ENCODE data around the gene EPHB1. TPM values are rescaled to one million over a fixed set of nuclear protein-coding genes. Genes with fewer than 3 reads are reported as not detected.

The EPHB1 gene
- total RNA-seq, 1 donor = 1.3 TPM

DNA sequence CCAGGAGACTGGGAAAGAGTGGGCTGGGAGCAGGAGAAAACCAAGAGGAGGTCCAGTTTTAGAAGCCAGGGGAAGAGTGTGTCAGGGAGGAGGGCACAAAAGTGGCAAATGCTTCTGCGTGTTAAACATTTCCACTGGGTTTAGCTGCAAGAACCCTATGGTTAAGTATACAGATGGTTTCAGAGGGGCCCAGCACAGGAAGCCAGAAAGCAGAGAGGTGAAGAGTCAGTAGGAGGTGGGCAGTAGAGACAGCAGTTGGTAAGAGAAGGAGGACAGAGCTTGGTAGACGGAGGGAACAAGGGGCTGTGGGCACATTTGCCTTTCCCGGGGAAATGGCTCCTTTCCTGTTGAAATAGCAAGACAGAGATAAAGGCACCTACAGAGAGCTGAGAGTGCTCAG, 133.8 kb downstream of the EPHB1 start:
- H3K4me3 ChIP-seq (ENCODE audit: low read depth, low read length) = no peak overlapping the region
- DNase-seq (ENCODE audit: low read depth) = no peak
- TF ChIP-seq, protein P1, sequence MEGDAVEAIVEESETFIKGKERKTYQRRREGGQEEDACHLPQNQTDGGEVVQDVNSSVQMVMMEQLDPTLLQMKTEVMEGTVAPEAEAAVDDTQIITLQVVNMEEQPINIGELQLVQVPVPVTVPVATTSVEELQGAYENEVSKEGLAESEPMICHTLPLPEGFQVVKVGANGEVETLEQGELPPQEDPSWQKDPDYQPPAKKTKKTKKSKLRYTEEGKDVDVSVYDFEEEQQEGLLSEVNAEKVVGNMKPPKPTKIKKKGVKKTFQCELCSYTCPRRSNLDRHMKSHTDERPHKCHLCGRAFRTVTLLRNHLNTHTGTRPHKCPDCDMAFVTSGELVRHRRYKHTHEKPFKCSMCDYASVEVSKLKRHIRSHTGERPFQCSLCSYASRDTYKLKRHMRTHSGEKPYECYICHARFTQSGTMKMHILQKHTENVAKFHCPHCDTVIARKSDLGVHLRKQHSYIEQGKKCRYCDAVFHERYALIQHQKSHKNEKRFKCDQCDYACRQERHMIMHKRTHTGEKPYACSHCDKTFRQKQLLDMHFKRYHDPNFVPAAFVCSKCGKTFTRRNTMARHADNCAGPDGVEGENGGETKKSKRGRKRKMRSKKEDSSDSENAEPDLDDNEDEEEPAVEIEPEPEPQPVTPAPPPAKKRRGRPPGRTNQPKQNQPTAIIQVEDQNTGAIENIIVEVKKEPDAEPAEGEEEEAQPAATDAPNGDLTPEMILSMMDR (IDR thresholded peaks at IDR 0.05; ENCODE audit: insufficient read depth, low read depth, low read length) = no peak

DNA sequence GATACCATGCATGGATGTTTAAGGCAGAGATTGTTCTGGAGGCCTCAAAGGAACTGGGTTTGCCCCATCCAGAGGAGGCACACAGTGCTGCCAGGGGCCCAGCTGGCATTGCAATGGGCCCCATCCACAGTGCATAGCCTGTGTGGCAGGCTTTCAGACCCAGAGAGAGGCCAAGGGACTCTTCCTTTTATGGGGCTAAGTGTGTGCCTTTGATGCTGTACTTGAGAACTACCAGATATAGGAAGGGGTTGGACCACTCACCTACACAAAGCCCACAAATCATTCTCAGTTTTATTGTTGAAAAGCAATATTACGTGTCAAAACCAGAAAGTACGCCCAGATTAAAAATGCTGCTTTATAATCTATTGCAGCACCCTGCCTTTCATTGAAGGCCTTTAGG, 134.9 kb downstream of the EPHB1 start:
- no peak for DNase-seq (ENCODE audit: low read depth)
- TF ChIP-seq, protein P1 (IDR thresholded peaks at IDR 0.05; ENCODE audit: insufficient read depth, low read depth, low read length) = no peak
- H3K4me3 ChIP-seq (ENCODE audit: low read depth, low read length) = no peak overlapping the region

DNA sequence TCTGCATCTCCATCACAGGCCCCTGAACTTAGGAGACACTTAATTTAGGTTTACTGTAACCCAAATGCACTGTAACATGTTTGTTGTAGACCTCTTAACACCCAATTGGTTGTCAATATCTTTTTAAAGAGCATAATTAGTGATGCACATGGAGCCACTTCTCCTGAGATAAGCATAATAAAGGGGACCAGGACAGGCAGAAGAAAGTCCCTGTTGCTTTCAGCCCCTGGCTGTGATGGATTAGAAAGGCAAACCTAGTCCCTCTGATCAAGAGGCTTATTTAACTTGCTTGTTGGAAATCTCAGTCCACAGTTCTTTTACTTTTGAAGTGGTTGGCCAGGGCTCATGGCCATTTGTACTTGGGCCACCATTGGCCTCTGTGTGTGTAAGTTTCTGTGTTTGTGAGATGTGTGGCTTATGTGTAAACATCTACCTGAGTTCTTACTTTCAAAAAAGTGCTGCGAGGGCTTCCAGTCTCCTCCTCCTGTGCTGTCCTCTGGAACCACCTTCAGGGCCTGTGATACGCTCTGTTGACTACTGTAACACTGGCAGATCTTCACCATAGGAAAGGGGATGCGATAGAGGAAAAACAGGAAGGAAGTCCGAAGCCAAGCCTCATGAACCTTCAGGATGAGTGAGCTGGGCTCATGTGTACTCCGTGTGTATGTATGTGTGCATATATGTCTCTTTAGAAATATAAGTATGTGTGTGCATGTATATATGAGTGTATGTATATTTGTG, 136.2 kb downstream of the EPHB1 start:
- TF ChIP-seq, protein P1 (IDR thresholded peaks at IDR 0.05; ENCODE audit: insufficient read depth, low read depth, low read length) = no peak
- H3K4me3 ChIP-seq (ENCODE audit: low read depth, low read length) = no peak overlapping the region
- DNase-seq (ENCODE audit: low read depth) = no peak

DNA sequence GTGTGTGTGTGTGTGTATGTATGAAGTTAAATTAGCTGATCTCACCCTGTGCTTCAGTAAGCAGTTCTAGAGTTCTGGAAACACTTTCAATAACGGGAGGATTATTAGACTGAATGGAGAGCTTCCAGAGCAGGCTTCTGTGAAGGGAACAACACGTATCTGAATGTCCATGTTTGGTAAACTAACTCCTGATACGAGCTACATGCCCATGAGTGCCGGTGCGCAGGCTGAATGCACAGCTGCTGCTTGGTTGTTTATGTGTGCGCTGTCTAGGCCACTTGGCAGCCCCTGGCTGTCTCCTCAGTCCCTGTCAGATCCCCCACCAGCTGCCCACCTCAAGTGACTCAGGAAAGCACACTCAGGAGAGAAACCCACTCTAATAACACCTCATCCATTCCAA, 137.0 kb downstream of the EPHB1 start:
- DNase-seq (ENCODE audit: low read depth) = no peak
- TF ChIP-seq, protein P1 (IDR thresholded peaks at IDR 0.05; ENCODE audit: insufficient read depth, low read depth, low read length) = no peak
- H3K4me3 ChIP-seq (ENCODE audit: low read depth, low read length) = no peak overlapping the region

DNA sequence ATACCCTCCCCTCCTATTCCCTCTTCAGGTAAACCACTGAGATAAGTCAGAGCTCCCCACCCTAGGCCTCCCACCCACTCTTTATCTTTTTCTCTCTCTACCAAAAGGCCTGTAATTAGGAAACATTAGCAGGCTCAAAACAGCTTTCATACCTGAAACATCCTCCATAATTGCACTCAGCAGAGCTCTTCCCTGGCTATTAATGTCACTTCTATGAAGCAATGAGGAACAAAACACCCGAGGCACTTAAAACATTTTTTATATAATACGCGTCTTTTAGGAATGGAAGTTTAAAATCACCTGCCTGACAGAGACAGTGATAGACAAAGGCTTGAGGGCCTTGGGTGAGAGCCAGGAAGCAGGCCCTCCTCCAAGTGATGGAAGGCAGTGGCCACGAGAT, 138.9 kb downstream of the EPHB1 start:
- no peak overlapping the region for H3K4me3 ChIP-seq (ENCODE audit: low read depth, low read length)
- no peak for DNase-seq (ENCODE audit: low read depth)
- TF ChIP-seq, protein P1 (IDR thresholded peaks at IDR 0.05; ENCODE audit: insufficient read depth, low read depth, low read length) = no peak

DNA sequence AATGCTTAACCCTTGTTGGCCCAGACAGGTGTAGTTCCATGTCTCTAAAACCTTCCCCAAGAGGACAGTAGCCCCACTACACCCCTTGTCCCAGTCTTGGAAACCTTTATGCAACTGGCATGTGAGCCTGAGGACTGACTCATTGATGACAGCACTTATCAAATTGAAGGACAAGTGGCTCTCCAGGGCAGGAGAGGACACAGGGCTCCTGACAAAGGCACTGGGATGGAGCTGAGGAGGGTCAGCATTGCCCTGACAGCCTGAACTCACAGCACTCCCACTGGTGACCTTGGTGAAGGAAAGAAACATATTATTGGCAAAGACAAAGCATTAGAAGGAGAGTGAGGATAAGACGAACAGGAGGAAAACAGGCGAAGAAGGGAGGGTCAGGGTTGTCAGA, 139.9 kb downstream of the EPHB1 start:
- DNase-seq (ENCODE audit: low read depth) = no peak
- no peak overlapping the region for H3K4me3 ChIP-seq (ENCODE audit: low read depth, low read length)
- TF ChIP-seq, protein P1 (IDR thresholded peaks at IDR 0.05; ENCODE audit: insufficient read depth, low read depth, low read length) = no peak
